Chondrocyte (in vitro differentiated cells): Measurements from ENCODE around the gene BPTF. TPM values are rescaled to one million over a fixed set of nuclear protein-coding genes. Genes with fewer than 3 reads are reported as not detected.

Source experiments
- DNase-seq: peaks from one replicate; pipeline ENCODE4 v3.0.0; 2021; ENCODE audit warnings: mixed read lengths, low spot score
- H3K27ac Mint-ChIP-seq: one replicate; pipeline ENCODE4 v1.8.0; 2021; ENCODE audit warnings: mild to moderate bottlenecking, moderate library complexity, mixed read lengths; ENCODE audit not compliant: unreplicated experiment
- H3K27me3 Mint-ChIP-seq: 2 replicates; pipeline ENCODE4 v1.8.0; 2021; ENCODE audit warnings: low read depth, mixed read lengths
- H3K36me3 Mint-ChIP-seq: 2 replicates; pipeline ENCODE4 v1.8.0; 2021; ENCODE audit warnings: low read depth, mixed read lengths
- H3K4me1 Mint-ChIP-seq: 2 replicates; pipeline ENCODE4 v1.8.0; 2021; ENCODE audit warnings: low read depth, mild to moderate bottlenecking, mixed read lengths
- H3K4me3 Mint-ChIP-seq: one replicate; pipeline ENCODE4 v1.8.0; 2021; ENCODE audit warnings: mild to moderate bottlenecking, moderate library complexity, mixed read lengths; ENCODE audit not compliant: unreplicated experiment
- H3K9me3 Mint-ChIP-seq: 2 replicates; pipeline ENCODE4 v1.8.0; 2021; ENCODE audit warnings: low read depth, mixed read lengths
- total RNA-seq: library from RNA; stranded (reverse); gene quantifications from 3 replicates; pipeline ENCODE4 v1.2.1, GENCODE V29; 2021
- TF ChIP-seq, protein P1 (sequence below): fragments of 200-600 bp; sonication (generic); IDR thresholded peaks from 2 replicates; pipeline ENCODE4 v1.5.0; 2021; ENCODE audit warnings: antibody characterized with exemption, mild to moderate bottlenecking, moderate library complexity

Gene BPTF
- total RNA-seq, 1 donor from 2014 or later, result 75.7 TPM

DNA sequence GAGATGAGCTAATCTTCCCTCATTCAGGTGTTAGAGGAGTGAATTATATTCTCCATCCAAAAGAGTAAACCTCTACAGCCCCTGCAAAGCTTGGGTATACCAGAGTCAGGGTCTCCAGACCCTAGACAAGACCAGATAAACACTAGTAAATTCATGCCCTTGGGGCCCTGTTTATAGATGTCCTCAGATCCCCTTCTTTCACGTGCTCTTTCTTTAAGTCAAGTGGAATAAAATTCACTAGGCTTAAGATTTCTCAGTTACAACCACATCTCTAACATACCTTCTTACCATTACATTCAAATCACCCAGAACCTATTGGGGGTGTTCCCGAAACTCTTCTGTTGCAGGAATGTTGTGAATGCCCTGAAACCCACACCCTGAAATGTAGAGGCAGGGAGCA is 173.2 kb downstream of the BPTF start:
- no peak for DNase-seq
- Mint-ChIP-seq H3K27ac (no peak overlapping the region), H3K4me3 (no peak overlapping the region), H3K9me3 (no peaks in the 10 kb centered on the region), H3K27me3 (no peaks in the 10 kb centered on the region), H3K36me3 (no peaks in the 10 kb centered on the region), H3K4me1 (peaks cover 27% of the 10 kb centered on the region)
- TF ChIP-seq, protein P1, sequence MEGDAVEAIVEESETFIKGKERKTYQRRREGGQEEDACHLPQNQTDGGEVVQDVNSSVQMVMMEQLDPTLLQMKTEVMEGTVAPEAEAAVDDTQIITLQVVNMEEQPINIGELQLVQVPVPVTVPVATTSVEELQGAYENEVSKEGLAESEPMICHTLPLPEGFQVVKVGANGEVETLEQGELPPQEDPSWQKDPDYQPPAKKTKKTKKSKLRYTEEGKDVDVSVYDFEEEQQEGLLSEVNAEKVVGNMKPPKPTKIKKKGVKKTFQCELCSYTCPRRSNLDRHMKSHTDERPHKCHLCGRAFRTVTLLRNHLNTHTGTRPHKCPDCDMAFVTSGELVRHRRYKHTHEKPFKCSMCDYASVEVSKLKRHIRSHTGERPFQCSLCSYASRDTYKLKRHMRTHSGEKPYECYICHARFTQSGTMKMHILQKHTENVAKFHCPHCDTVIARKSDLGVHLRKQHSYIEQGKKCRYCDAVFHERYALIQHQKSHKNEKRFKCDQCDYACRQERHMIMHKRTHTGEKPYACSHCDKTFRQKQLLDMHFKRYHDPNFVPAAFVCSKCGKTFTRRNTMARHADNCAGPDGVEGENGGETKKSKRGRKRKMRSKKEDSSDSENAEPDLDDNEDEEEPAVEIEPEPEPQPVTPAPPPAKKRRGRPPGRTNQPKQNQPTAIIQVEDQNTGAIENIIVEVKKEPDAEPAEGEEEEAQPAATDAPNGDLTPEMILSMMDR, result no peak

DNA sequence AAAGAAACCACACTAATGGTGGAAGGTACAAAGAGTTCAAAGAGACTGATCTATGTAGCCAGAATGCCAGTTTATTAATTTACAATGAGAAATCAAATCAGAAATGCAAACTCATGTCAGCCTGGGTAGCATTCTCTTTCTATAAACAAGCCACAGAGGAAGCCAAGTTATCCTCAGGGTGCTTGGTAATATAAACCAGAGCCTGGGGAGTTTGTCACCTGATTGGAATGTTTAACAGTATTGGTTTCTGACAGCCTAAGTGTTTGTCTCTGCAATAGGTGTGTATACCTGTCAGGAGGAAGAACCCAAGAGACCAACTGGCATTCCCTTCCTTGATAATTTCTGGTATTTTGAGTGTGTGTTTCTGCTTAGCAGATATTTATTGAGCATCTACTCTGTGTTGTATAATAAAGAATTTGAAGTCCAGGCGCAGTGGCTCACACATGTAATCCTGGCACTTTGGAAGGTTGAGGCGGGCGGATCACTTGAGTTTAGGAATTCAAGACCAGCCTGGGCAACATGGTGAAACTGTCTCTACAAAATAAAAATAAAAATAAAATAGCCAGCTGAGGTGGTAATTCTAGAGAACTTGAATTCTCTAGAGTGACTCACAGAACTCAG is 174.1 kb downstream of the BPTF start:
- no peaks in the 10 kb centered on the region for H3K9me3 Mint-ChIP-seq
- no peak overlapping the region for H3K27ac Mint-ChIP-seq
- TF ChIP-seq, protein P1, result no peak
- H3K4me1 Mint-ChIP-seq, result peaks cover 22% of the 10 kb centered on the region
- no peak for DNase-seq
- H3K27me3 Mint-ChIP-seq, result no peaks in the 10 kb centered on the region
- H3K4me3 Mint-ChIP-seq, result no peak overlapping the region
- no peaks in the 10 kb centered on the region for H3K36me3 Mint-ChIP-seq

DNA sequence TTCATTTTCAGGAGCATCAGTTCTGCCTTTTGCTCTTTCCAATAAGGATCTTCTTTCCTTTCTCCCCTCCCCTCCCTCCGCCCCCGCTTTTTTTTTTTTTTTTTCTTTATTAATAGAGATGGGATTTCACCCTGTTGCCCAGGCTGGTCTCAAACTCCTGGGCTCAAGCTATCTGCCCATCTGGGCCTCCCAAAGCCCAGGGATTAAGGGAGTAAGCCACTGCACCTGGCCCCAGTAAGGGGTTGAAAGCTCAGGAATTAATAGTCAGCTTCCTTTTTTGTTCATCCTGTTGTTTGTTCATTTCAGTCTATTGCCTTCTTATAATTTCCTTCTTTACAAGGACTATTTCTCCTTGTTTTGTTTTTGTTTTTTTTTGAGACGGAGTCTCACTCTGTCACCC is 178.9 kb downstream of the BPTF start:
- Mint-ChIP-seq H3K27me3 (no peaks in the 10 kb centered on the region), H3K27ac (no peak overlapping the region), H3K4me3 (no peak overlapping the region), H3K9me3 (no peaks in the 10 kb centered on the region), H3K4me1 (no peaks in the 10 kb centered on the region), H3K36me3 (no peaks in the 10 kb centered on the region)
- no peak for DNase-seq
- TF ChIP-seq, protein P1, result no peak

DNA sequence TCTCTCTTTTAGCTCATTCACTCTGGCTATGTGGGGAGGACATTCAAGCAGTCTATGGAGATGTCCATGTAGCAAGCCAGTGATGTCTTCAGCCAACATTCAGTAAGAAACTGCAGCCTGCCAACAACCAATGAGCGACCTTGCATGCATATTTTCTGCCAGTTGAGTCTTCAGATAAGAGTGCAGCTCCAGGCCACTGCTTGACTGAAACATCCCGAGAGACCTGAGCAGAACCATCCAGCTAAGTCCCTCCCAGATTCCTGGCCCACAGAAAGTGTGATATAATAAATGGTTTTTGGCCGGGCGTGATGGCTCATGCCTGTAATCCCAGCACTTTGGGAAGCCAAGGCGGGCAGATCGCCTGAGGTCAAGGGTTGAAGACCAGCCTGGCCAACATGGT is 181.5 kb downstream of the BPTF start:
- peaks cover 4% of the 10 kb centered on the region for H3K4me1 Mint-ChIP-seq
- H3K9me3 Mint-ChIP-seq, result no peaks in the 10 kb centered on the region
- TF ChIP-seq, protein P1, result no peak
- no peak overlapping the region for H3K4me3 Mint-ChIP-seq
- peak; percentile 28 for DNase-seq
- no peak overlapping the region for H3K27ac Mint-ChIP-seq
- H3K27me3 Mint-ChIP-seq, result no peaks in the 10 kb centered on the region
- no peaks in the 10 kb centered on the region for H3K36me3 Mint-ChIP-seq

DNA sequence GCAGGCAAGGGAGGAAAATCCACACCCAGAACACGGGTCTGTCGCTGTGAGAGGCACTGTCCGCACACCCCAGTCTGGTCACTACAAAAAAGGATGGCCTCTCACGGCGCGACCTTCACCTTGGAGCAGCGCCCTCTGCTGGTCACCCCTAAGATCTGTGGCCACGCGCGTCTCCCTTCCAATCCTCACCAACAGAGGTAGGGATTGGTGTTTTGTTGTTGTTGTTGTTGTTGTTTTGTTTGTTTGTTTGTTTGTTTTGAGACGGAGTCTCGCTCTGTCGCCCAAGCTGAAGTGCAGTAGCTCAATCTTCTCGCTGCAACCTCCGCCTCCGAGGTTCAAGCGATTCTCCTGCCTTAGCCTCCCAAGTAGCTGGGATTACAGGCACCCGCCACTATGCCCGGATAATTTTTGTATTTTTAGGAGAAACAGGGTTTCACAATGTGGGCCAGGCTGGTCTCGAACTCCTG is 185.9 kb downstream of the BPTF start:
- Mint-ChIP-seq H3K27ac (no peak overlapping the region), H3K27me3 (no peaks in the 10 kb centered on the region), H3K36me3 (no peaks in the 10 kb centered on the region), H3K4me3 (no peak overlapping the region), H3K9me3 (no peaks in the 10 kb centered on the region), H3K4me1 (peaks cover 4% of the 10 kb centered on the region)
- DNase-seq, result peak; percentile 22
- TF ChIP-seq, protein P1, result peak; percentile 80
